Measurements from ENCODE around the gene MAPK12. TPM values are rescaled to one million over a fixed set of nuclear protein-coding genes. Genes with fewer than 3 reads are reported as not detected.

MAPK12 gene
- total RNA-seq, 1 experiment from 2014 or later: 21.1 TPM

DNA sequence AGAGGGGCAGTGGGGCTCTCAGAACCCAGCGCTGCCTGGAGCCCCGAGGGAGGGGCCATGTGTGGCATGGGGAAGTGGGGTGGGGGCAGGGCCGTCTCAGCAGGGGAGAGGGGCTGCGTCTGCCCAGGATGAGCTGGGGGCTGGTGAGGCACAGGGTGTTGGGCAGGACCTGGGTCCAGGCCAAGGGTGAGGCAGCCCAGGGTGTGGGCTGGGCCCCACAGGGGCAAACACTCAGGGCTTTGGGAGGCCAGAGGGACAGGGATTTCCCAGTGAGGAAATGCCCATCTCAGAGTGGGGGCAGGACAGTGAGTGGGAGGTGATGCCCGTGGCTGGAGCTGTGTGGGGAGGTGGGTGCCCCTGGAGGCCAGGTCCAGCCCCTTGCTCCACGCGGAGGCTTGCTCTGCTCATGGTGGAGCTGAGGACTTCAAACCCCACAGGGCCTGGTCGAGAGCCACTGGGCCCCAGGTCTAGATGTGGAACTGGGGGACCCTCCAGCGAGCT, 40.6 kb upstream of the MAPK12 start:
- Mint-ChIP-seq H3K4me3 (ENCODE audit: low read depth, unreplicated experiment) (peak overlapping the region; percentile 67), H3K36me3 (ENCODE audit: insufficient read depth, unreplicated experiment) (peaks cover 85% of the 10 kb centered on the region), H3K9me3 (ENCODE audit: low read depth, unreplicated experiment) (no peaks in the 10 kb centered on the region), H3K27me3 (ENCODE audit: unreplicated experiment) (no peaks in the 10 kb centered on the region), H3K4me1 (ENCODE audit: low read depth, unreplicated experiment) (peaks cover 69% of the 10 kb centered on the region), H3K27ac (ENCODE audit: unreplicated experiment) (no peak overlapping the region)
- TF ChIP-seq, protein P1, sequence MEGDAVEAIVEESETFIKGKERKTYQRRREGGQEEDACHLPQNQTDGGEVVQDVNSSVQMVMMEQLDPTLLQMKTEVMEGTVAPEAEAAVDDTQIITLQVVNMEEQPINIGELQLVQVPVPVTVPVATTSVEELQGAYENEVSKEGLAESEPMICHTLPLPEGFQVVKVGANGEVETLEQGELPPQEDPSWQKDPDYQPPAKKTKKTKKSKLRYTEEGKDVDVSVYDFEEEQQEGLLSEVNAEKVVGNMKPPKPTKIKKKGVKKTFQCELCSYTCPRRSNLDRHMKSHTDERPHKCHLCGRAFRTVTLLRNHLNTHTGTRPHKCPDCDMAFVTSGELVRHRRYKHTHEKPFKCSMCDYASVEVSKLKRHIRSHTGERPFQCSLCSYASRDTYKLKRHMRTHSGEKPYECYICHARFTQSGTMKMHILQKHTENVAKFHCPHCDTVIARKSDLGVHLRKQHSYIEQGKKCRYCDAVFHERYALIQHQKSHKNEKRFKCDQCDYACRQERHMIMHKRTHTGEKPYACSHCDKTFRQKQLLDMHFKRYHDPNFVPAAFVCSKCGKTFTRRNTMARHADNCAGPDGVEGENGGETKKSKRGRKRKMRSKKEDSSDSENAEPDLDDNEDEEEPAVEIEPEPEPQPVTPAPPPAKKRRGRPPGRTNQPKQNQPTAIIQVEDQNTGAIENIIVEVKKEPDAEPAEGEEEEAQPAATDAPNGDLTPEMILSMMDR (IDR thresholded peaks at IDR 0.05; ENCODE audit: unreplicated experiment): no peak
- BruUV-seq (replicated peaks): no TSS peak
- intact Hi-C loops (cut with micrococcal nuclease; ENCODE audit: unreplicated experiment): no loop called here
- CTCF ChIA-PET: interaction anchor here (3.9 kb wide), 1 partner anchor 8 kb away, joined by 26 read pairs; no protein-coding TSS in a partner anchor
- peak; percentile 49 for DNase-seq

DNA sequence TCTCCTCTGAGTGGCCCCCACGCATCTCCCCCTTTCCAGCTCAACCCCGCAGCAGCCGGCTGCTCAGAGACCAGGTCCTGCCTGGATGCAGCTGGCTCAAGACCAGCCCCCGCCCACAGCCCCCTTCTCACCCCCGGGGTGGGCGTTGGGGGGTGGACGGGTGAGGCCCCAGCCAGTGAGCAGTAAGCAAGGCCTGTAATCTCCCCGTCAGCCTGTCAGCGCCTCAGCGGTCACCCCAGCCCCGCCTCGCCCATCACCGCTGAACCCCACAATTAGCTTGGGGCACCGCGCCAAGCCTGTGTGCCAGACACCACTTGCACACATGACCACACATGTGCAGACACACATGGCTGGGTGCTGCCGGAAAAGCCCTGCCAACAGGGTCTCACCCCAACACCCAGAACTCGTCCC, 40.1 kb upstream of the MAPK12 start:
- Mint-ChIP-seq H3K27me3 (ENCODE audit: unreplicated experiment) (no peaks in the 10 kb centered on the region), H3K36me3 (ENCODE audit: insufficient read depth, unreplicated experiment) (peaks cover 81% of the 10 kb centered on the region), H3K4me3 (ENCODE audit: low read depth, unreplicated experiment) (peak overlapping the region; percentile 67), H3K4me1 (ENCODE audit: low read depth, unreplicated experiment) (peaks cover 71% of the 10 kb centered on the region), H3K9me3 (ENCODE audit: low read depth, unreplicated experiment) (no peaks in the 10 kb centered on the region), H3K27ac (ENCODE audit: unreplicated experiment) (no peak overlapping the region)
- no peak for DNase-seq
- CTCF ChIA-PET: no interaction called here
- intact Hi-C loops (cut with micrococcal nuclease; ENCODE audit: unreplicated experiment): no loop called here
- TF ChIP-seq, protein P1 (IDR thresholded peaks at IDR 0.05; ENCODE audit: unreplicated experiment): no peak
- BruUV-seq (replicated peaks): no TSS peak

DNA sequence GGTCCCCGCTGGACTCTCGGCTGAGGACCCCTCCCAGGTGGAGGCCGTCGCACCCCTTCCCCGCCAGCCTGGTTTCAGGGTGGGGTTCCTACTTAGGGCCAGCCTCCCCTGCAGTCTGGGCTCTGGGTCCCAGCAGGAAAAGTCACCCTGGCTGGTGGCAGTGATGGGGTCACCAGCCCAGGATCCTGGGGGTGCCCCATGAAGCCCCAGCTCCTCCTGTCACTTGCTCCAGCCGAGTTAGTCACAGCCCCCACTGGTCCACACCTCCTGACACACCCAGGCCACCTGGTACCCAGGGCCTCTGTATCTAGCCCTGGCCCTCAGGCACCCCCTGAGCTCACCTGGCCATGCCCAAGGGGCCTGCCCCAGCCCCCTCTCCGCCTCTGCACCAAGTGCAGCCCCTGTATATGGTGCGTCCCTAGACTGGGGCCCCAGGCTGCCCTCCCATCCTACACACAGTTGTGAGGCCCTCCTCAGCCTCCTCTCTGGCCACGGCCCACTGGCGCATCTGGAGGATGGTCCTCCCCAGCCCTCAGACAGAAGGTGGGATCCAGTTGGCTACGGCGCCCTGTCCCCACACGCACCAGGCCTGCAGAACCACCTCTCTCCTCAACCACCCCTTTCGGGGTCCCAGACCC, 39.3 kb upstream of the MAPK12 start:
- intact Hi-C loops (cut with micrococcal nuclease; ENCODE audit: unreplicated experiment): no loop called here
- Mint-ChIP-seq H3K36me3 (ENCODE audit: insufficient read depth, unreplicated experiment) (peaks cover 80% of the 10 kb centered on the region), H3K27ac (ENCODE audit: unreplicated experiment) (peak overlapping the region; percentile 58), H3K9me3 (ENCODE audit: low read depth, unreplicated experiment) (no peaks in the 10 kb centered on the region), H3K27me3 (ENCODE audit: unreplicated experiment) (no peaks in the 10 kb centered on the region), H3K4me1 (ENCODE audit: low read depth, unreplicated experiment) (peaks cover 76% of the 10 kb centered on the region), H3K4me3 (ENCODE audit: low read depth, unreplicated experiment) (peak overlapping the region; percentile 67)
- CTCF ChIA-PET: interaction anchor here (0.6 kb wide), 1 partner anchor 28 kb away, joined by 6 read pairs; no protein-coding TSS in a partner anchor
- no TSS peak for BruUV-seq (replicated peaks)
- no peak for DNase-seq
- TF ChIP-seq, protein P1 (IDR thresholded peaks at IDR 0.05; ENCODE audit: unreplicated experiment): no peak

DNA sequence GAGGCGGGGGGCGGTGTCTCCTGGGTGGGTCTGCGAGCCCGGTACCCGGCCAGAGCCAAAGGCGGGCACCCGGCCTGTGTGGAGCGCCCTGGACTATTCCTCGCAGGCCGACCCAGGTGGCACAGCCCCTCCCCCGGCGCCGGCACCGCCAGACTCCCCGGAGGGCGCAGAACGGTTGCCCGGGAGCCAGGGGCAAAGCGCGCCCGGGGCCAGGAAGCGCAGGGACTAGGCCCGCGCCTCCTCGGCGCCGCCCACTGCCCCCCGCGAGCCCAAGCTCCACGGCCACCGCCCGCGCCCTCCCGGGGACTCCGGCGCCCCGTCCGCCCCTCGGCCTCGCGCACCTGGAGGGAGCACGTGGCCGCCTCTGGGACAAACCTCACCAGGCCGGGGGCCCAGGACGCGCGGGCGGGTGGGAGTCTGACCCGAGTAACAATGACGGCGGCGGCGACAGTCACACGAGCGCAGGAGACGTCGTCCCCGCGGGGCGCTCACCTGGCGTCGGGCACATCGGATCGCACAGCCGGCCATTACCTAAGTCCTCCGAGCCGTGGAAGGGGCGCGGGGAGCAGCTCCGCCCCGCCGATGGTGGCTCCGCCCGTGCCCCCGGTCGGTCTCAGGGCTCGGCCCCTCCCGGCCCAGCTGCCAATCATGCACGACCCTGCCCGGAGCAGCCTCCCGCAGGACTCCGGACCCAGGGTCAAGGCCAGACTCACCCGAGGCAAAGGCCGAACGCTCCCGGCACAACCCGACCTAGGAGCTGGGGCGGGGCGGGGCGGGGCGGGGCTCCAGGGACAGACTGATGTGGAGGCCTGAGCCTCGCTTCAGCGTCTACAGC, 38.5 kb upstream of the MAPK12 start:
- no peaks in the 10 kb centered on the region for H3K27me3 Mint-ChIP-seq (ENCODE audit: unreplicated experiment)
- H3K36me3 Mint-ChIP-seq (ENCODE audit: insufficient read depth, unreplicated experiment): peaks cover 79% of the 10 kb centered on the region
- peak overlapping the region; percentile 71 for H3K4me3 Mint-ChIP-seq (ENCODE audit: low read depth, unreplicated experiment)
- CTCF ChIA-PET: interaction anchor here (0.6 kb wide), 1 partner anchor 27 kb away, joined by 6 read pairs; no protein-coding TSS in a partner anchor
- H3K4me1 Mint-ChIP-seq (ENCODE audit: low read depth, unreplicated experiment): peaks cover 75% of the 10 kb centered on the region
- H3K27ac Mint-ChIP-seq (ENCODE audit: unreplicated experiment): no peak overlapping the region
- BruUV-seq (replicated peaks): no TSS peak
- TF ChIP-seq, protein P1 (IDR thresholded peaks at IDR 0.05; ENCODE audit: unreplicated experiment): no peak
- peak; percentile 46 for DNase-seq
- H3K9me3 Mint-ChIP-seq (ENCODE audit: low read depth, unreplicated experiment): no peaks in the 10 kb centered on the region
- intact Hi-C loops (cut with micrococcal nuclease; ENCODE audit: unreplicated experiment): no loop called here
